ENCODE measurements around the gene MDGA2.

Gene MDGA2

DNA sequence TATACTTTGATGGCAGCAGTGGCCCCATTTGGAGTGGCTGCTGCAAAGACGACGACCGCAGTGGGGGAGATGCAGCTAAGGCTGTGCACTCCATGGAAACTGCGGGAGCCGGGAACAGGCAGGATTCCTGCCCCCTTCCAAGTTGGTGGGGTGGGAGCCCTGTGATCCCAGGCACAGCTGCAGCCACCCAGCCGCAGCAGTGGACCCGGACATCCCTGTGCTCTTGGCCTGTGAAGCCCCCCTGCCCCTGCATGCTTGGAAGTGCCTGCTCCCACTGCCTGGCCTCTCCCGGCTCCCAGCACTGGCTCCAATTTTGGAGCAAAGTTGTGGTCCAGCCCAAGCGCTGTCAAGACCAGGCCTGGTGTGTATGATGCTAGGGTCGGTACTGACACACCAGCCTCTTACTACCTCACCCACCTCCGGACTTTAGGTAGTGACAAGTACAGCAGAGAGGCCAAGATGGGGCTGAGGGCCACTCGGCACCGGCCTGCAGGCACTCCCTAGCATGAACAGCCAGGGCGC is 521.1 kb downstream of the MDGA2 start:
- in situ Hi-C loops (cut with MboI; ENCODE audit: low sequenced_read_pairs, unreplicated experiment), result no loop called here
- DNase-seq (ENCODE audit: low spot score), result no peak
- TF ChIP-seq, protein P1, sequence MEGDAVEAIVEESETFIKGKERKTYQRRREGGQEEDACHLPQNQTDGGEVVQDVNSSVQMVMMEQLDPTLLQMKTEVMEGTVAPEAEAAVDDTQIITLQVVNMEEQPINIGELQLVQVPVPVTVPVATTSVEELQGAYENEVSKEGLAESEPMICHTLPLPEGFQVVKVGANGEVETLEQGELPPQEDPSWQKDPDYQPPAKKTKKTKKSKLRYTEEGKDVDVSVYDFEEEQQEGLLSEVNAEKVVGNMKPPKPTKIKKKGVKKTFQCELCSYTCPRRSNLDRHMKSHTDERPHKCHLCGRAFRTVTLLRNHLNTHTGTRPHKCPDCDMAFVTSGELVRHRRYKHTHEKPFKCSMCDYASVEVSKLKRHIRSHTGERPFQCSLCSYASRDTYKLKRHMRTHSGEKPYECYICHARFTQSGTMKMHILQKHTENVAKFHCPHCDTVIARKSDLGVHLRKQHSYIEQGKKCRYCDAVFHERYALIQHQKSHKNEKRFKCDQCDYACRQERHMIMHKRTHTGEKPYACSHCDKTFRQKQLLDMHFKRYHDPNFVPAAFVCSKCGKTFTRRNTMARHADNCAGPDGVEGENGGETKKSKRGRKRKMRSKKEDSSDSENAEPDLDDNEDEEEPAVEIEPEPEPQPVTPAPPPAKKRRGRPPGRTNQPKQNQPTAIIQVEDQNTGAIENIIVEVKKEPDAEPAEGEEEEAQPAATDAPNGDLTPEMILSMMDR (IDR thresholded peaks at IDR 0.05; ENCODE audit: borderline replicate concordance, control extremely low read depth, extremely low read depth, insufficient read depth, missing control alignments), result no peak

DNA sequence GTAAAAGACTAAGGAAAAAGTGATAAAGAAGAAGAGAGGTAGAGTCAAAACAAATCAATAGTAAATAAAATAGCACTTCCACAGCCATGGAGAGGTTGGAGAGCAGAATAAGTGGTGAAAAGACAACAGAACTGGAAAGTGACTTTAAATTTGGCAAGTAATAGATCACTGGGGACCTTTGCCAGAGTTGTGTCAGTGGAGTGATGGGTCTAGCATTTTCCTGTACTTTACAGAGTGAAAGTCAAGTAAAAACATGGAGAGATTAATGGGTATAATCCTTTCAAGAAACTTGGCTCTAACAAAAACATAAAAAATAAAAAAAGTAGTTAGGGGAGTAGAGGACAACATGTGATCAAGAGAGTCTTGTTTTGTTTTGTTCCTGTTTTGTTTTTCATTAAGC is 521.7 kb downstream of the MDGA2 start:
- in situ Hi-C loops (cut with MboI; ENCODE audit: low sequenced_read_pairs, unreplicated experiment), result no loop called here
- DNase-seq (ENCODE audit: low spot score), result no peak
- TF ChIP-seq, protein P1 (IDR thresholded peaks at IDR 0.05; ENCODE audit: borderline replicate concordance, control extremely low read depth, extremely low read depth, insufficient read depth, missing control alignments), result no peak

DNA sequence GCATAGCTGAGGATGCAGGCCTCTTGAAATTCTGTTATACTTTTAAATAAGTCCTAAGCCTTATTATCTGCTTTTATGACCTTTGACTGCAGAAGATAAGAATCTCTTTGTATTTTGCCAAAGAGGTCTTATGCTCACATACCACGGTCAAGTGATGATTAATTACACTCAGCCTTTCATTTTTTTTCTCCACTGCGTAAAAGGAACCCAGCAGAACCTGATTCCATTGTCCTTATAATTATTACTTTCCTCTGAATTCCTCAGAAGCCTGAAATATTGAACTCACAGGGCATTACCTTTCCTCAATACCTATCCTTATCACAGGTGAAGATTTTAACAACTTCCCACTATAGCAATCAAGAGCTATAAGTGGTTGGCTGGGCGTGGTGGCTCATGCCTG is 525.1 kb downstream of the MDGA2 start:
- in situ Hi-C loops (cut with MboI; ENCODE audit: low sequenced_read_pairs, unreplicated experiment), result no loop called here
- TF ChIP-seq, protein P1 (IDR thresholded peaks at IDR 0.05; ENCODE audit: borderline replicate concordance, control extremely low read depth, extremely low read depth, insufficient read depth, missing control alignments), result no peak
- DNase-seq (ENCODE audit: low spot score), result no peak

DNA sequence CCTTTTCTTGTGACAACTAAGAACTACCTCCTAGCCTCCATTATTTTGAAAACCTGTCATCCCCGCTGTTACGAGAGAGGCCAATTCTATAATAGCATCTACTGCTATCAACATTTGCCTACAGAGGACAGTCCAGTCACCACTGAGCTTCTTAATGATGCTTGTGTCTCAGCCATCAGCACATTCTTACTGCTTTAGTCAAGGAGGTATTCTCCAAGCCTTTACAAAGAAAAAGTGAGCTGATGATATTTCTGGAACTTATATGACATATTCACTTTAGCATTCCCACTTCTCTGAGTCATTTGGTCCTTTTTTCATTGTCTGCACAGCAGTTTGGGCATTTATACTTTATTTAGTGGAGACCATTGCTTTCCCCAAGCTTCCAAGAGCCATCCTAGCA is 526.1 kb downstream of the MDGA2 start:
- TF ChIP-seq, protein P1 (IDR thresholded peaks at IDR 0.05; ENCODE audit: borderline replicate concordance, control extremely low read depth, extremely low read depth, insufficient read depth, missing control alignments), result no peak
- DNase-seq (ENCODE audit: low spot score), result no peak
- in situ Hi-C loops (cut with MboI; ENCODE audit: low sequenced_read_pairs, unreplicated experiment), result no loop called here

DNA sequence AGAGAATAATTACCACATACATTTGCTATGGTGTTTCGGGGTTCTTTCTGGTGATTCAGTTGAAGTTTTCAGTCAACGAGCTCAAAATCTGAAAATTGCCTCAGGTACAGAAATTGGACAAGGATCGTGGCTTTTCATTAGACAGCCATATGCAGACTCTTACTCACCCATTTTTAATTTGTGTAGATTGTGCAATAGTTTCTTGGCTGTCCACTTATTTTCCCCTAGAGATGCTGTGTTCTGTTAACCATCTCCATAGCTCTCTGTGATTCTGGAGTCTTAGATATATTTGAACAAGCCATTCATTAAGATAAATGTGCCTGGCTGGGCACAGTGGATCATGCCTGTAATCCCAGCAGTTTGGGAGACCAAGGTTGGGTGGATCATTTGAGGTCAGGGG is 526.7 kb downstream of the MDGA2 start:
- in situ Hi-C loops (cut with MboI; ENCODE audit: low sequenced_read_pairs, unreplicated experiment), result no loop called here
- TF ChIP-seq, protein P1 (IDR thresholded peaks at IDR 0.05; ENCODE audit: borderline replicate concordance, control extremely low read depth, extremely low read depth, insufficient read depth, missing control alignments), result no peak
- no peak for DNase-seq (ENCODE audit: low spot score)

DNA sequence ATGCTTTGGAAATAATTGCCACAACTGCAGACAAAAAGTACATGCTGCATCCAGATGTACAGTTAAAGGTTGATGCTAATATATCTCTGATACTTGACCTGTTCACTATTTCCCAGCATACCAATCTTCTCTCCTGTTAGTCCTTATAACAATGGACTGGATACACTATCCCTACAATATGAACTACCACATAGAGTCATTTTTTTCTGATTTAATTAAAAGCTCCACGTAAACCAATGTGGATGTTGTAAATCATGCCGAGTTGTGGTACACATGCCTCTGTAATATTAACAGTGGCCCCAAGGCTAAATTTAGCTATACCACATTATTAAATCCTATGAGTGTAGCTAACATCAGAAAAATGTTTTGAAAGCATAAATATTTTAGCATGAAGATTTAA is 554.8 kb downstream of the MDGA2 start:
- no peak for DNase-seq (ENCODE audit: low spot score)
- in situ Hi-C loops (cut with MboI; ENCODE audit: low sequenced_read_pairs, unreplicated experiment), result no loop called here
- TF ChIP-seq, protein P1 (IDR thresholded peaks at IDR 0.05; ENCODE audit: borderline replicate concordance, control extremely low read depth, extremely low read depth, insufficient read depth, missing control alignments), result no peak

DNA sequence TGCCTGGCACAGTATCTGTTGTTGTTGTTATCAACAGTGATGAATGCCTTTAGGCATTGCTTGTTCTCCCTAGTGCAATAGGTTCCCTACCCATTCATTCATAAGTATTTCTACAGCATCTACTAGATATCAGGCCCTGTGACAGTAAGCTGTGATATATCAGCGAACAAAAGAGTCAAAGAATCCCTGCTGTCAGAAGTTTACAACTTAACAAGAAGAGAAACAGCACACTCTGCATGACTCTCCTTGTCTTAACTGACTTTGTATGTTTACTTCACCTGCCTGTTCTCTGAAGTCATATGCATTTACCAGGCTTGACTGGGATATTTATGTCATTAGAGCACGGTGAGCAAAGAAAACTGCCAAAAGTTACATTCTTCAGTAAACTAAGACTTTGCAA is 571.6 kb downstream of the MDGA2 start:
- TF ChIP-seq, protein P1 (IDR thresholded peaks at IDR 0.05; ENCODE audit: borderline replicate concordance, control extremely low read depth, extremely low read depth, insufficient read depth, missing control alignments), result no peak
- in situ Hi-C loops (cut with MboI; ENCODE audit: low sequenced_read_pairs, unreplicated experiment), result no loop called here
- DNase-seq (ENCODE audit: low spot score), result no peak

Data from GM13976 (cell line).